Neuronal stem cell (in vitro differentiated cells): ENCODE data around the gene NRDE2.

Source experiments
- DNase-seq: peaks from one replicate; pipeline ENCODE4 v3.0.0-alpha.2; 2013; ENCODE audit warnings: low spot score
- H2AFZ ChIP-seq: one replicate; pipeline ENCODE4 v1.6.1; 2013; ENCODE audit warnings: mild to moderate bottlenecking, low read length, inconsistent platforms
- H2AK5ac ChIP-seq: 2 replicates; pipeline ENCODE4 v1.6.1; 2013; ENCODE audit warnings: low read depth, mild to moderate bottlenecking, inconsistent platforms, low read length, moderate library complexity, mixed read lengths
- H2BK120ac ChIP-seq: 2 replicates; pipeline ENCODE4 v1.6.1; 2013; ENCODE audit warnings: low read depth, mild to moderate bottlenecking, inconsistent platforms, low read length, moderate library complexity, mixed read lengths
- H2BK12ac ChIP-seq: one replicate; pipeline ENCODE4 v1.6.1; 2013; ENCODE audit warnings: low read length, inconsistent platforms
- H2BK15ac ChIP-seq: 2 replicates; pipeline ENCODE4 v1.6.1; 2013; ENCODE audit warnings: mild to moderate bottlenecking, low read length, inconsistent platforms, mixed read lengths
- H2BK5ac ChIP-seq: one replicate; pipeline ENCODE4 v1.6.1; 2013; ENCODE audit warnings: inconsistent platforms, mild to moderate bottlenecking, low read length, moderate library complexity
- H3K14ac ChIP-seq: one replicate; pipeline ENCODE4 v1.6.1; 2013; ENCODE audit warnings: low read length, inconsistent platforms
- H3K18ac ChIP-seq: 2 replicates; pipeline ENCODE4 v1.6.1; 2013; ENCODE audit warnings: low read length, inconsistent platforms
- H3K23ac ChIP-seq: 2 replicates; pipeline ENCODE4 v1.6.1; 2013; ENCODE audit warnings: low read depth, mild to moderate bottlenecking, mixed read lengths, low read length, inconsistent platforms; ENCODE audit not compliant: poor library complexity
- H3K27ac ChIP-seq: replicated peaks from 3 replicates; pipeline ENCODE4 v1.5.1; 2013; ENCODE audit warnings: low read length, inconsistent platforms
- H3K27me3 ChIP-seq, 3 experiments: 2 replicates each; pipeline ENCODE4 v1.6.1; 2013; ENCODE audit warnings: low read length in 3 of 3, mild to moderate bottlenecking in 2 of 3, inconsistent platforms in 1 of 3, low read depth in 1 of 3, mixed read lengths in 1 of 3, moderate library complexity in 1 of 3; ENCODE audit not compliant: control insufficient read depth in 3 of 3, insufficient read depth in 3 of 3
- H3K36me3 ChIP-seq, 2 donors: replicated peaks in 1 of 2; 2 replicates each; pipeline ENCODE4 v1.6.1; 2013; ENCODE audit warnings: low read length in 2 of 2; ENCODE audit not compliant: control insufficient read depth in 2 of 2, insufficient read depth in 2 of 2
- H3K4ac ChIP-seq: 2 replicates; pipeline ENCODE4 v1.6.1; 2013; ENCODE audit warnings: inconsistent platforms, mild to moderate bottlenecking, low read length, moderate library complexity
- H3K4me1 ChIP-seq, 2 donors: 1 replicate in 1 of 2; 2 replicates in 1 of 2; pipeline ENCODE4 v1.6.1; 2013; ENCODE audit warnings: low read length in 2 of 2, low read depth in 1 of 2; ENCODE audit not compliant: control insufficient read depth in 2 of 2, insufficient read depth in 1 of 2
- H3K4me2 ChIP-seq: one replicate; pipeline ENCODE4 v1.6.1; 2013; ENCODE audit warnings: mild to moderate bottlenecking, low read length, inconsistent platforms; ENCODE audit not compliant: insufficient read depth, poor library complexity, severe bottlenecking
- H3K4me3 ChIP-seq, 2 donors: 2 replicates each; pipeline ENCODE4 v1.5.1; 2013; ENCODE audit warnings: low read length in 2 of 2, mild to moderate bottlenecking in 2 of 2, inconsistent platforms in 1 of 2, moderate library complexity in 1 of 2
- H3K79me1 ChIP-seq: one replicate; pipeline ENCODE4 v1.6.1; 2013; ENCODE audit warnings: low read depth, mild to moderate bottlenecking, inconsistent platforms, low read length, moderate library complexity
- H3K9ac ChIP-seq: one replicate; pipeline ENCODE4 v1.6.1; 2013; ENCODE audit warnings: mild to moderate bottlenecking, low read depth, low read length, inconsistent platforms; ENCODE audit not compliant: poor library complexity
- H3K9me3 ChIP-seq, 2 donors: replicated peaks in 1 of 2; 2 replicates each; pipeline versions ENCODE3 to v1.6.1; 2013; ENCODE audit warnings: low read length in 2 of 2, mild to moderate bottlenecking in 2 of 2, inconsistent platforms in 1 of 2, low read depth in 1 of 2, mixed read lengths in 1 of 2, moderate library complexity in 1 of 2; ENCODE audit not compliant: control insufficient read depth in 2 of 2, insufficient read depth in 1 of 2
- H4K8ac ChIP-seq: one replicate; pipeline ENCODE4 v1.6.1; 2013; ENCODE audit warnings: low read depth, mild to moderate bottlenecking, inconsistent platforms, low read length, moderate library complexity
- H4K91ac ChIP-seq: one replicate; pipeline ENCODE4 v1.6.1; 2013; ENCODE audit warnings: low read length, low read depth, mild to moderate bottlenecking, inconsistent platforms; ENCODE audit not compliant: poor library complexity
- WGBS, 2 donors: extraction: QIAGEN DNeasy Blood & Tissue Kit; methylation state at CpG; one replicate each; pipeline ENCODE4 v1.1.7; 2013; ENCODE audit warnings: missing lambda C conversion rate in 2 of 2, mixed read lengths in 1 of 2; ENCODE audit not compliant: insufficient read length in 2 of 2, insufficient replicate concordance in 1 of 2; ENCODE audit errors: extremely low coverage in 2 of 2; 5-methylcytosine and 5-hydroxymethylcytosine counted together

NRDE2 gene

GRCh38 chr14:90276646-90277367 is 54.9 kb downstream of the NRDE2 start:
- Histone ChIP-seq H3K14ac (no peak overlapping the region), H3K18ac (no peak overlapping the region), H2BK15ac (no peak overlapping the region), H2BK120ac (no peak overlapping the region), H3K79me1 (no peaks in the 10 kb centered on the region), H2AK5ac (no peak overlapping the region), H3K4me1 (no peaks in the 10 kb centered on the region), H3K36me3 (peaks cover 29 to 91% of the 10 kb centered on the region in 2 donors), H3K9me3 (no peaks in the 10 kb centered on the region), H2AFZ (no peak overlapping the region), H3K4me2 (no peak overlapping the region), H3K4me3 (no peak overlapping the region), H2BK5ac (no peak overlapping the region), H3K4ac (no peak overlapping the region), H3K9ac (no peak overlapping the region), H4K8ac (no peak overlapping the region), H3K27ac (no peak overlapping the region), H4K91ac (no peak overlapping the region), H3K27me3 (no peaks in the 10 kb centered on the region), H3K23ac (no peak overlapping the region), H2BK12ac (no peak overlapping the region)
- WGBS, 2 donors = no CpG with 5 or more reads among the region's 18 CpGs
- DNase-seq = no peak

- H3K18ac ChIP-seq = no peak overlapping the region
- no peak overlapping the region for H3K9ac ChIP-seq
- H3K27me3 ChIP-seq = no peaks in the 10 kb centered on the region
- no peak overlapping the region for H3K4me3 ChIP-seq
- H3K4ac ChIP-seq = no peak overlapping the region
- no peak overlapping the region for H3K4me2 ChIP-seq
- no peaks in the 10 kb centered on the region for H3K9me3 ChIP-seq
- no peak overlapping the region for H4K8ac ChIP-seq
- H2BK5ac ChIP-seq = no peak overlapping the region
- no peak overlapping the region for H2AK5ac ChIP-seq
- no peak overlapping the region for H3K23ac ChIP-seq
- H4K91ac ChIP-seq = no peak overlapping the region
- H3K36me3 ChIP-seq = peaks cover 29 to 92% of the 10 kb centered on the region in 2 donors
- H3K14ac ChIP-seq = no peak overlapping the region
- H2BK12ac ChIP-seq = no peak overlapping the region
- no peak overlapping the region for H2BK120ac ChIP-seq
- H2AFZ ChIP-seq = no peak overlapping the region
- no peaks in the 10 kb centered on the region for H3K4me1 ChIP-seq
- H3K79me1 ChIP-seq = no peaks in the 10 kb centered on the region
- no peak overlapping the region for H2BK15ac ChIP-seq
- no peak overlapping the region for H3K27ac ChIP-seq
- WGBS, 2 donors = no CpG with 5 or more reads among the region's 8 CpGs
- no peak for DNase-seq
These were observed 55.9 kb downstream of the NRDE2 start for GRCh38 chr14:90275820-90276219.

- Histone ChIP-seq H3K9ac (no peak overlapping the region), H2BK120ac (no peak overlapping the region), H2BK5ac (no peak overlapping the region), H4K91ac (no peak overlapping the region), H2AK5ac (no peak overlapping the region), H3K27me3 (no peaks in the 10 kb centered on the region), H2BK15ac (no peak overlapping the region), H4K8ac (no peak overlapping the region), H3K4me2 (no peak overlapping the region), H3K36me3 (peaks cover 32 to 92% of the 10 kb centered on the region in 2 donors), H3K4ac (no peak overlapping the region), H3K23ac (no peak overlapping the region), H3K79me1 (no peaks in the 10 kb centered on the region), H3K27ac (no peak overlapping the region), H3K18ac (no peak overlapping the region), H3K9me3 (no peaks in the 10 kb centered on the region), H2AFZ (no peak overlapping the region), H3K14ac (no peak overlapping the region), H2BK12ac (no peak overlapping the region), H3K4me3 (no peak overlapping the region), H3K4me1 (no peaks in the 10 kb centered on the region)
- DNase-seq = no peak
- WGBS, 2 donors = no CpG with 5 or more reads among the region's 9 CpGs
These were observed 56.3 kb downstream of the NRDE2 start for GRCh38 chr14:90275458-90275814.

GRCh38 chr14:90274808-90275457 is 56.8 kb downstream of the NRDE2 start:
- H3K4ac ChIP-seq = no peak overlapping the region
- H2BK5ac ChIP-seq = no peak overlapping the region
- no peak overlapping the region for H3K18ac ChIP-seq
- no peak overlapping the region for H4K8ac ChIP-seq
- no peak overlapping the region for H2BK12ac ChIP-seq
- H3K23ac ChIP-seq = no peak overlapping the region
- no peaks in the 10 kb centered on the region for H3K9me3 ChIP-seq
- no peak overlapping the region for H2AFZ ChIP-seq
- H3K9ac ChIP-seq = no peak overlapping the region
- H3K4me2 ChIP-seq = no peak overlapping the region
- H3K4me3 ChIP-seq = no peak overlapping the region
- H3K4me1 ChIP-seq = no peaks in the 10 kb centered on the region
- no peaks in the 10 kb centered on the region for H3K79me1 ChIP-seq
- H3K27ac ChIP-seq = no peak overlapping the region
- peaks cover 33 to 92% of the 10 kb centered on the region in 2 donors for H3K36me3 ChIP-seq
- DNase-seq = no peak
- no peak overlapping the region for H2AK5ac ChIP-seq
- no peak overlapping the region for H3K14ac ChIP-seq
- H4K91ac ChIP-seq = no peak overlapping the region
- no peak overlapping the region for H2BK15ac ChIP-seq
- no CpG with 5 or more reads among the region's 8 CpGs for WGBS, 2 donors
- no peaks in the 10 kb centered on the region for H3K27me3 ChIP-seq
- H2BK120ac ChIP-seq = no peak overlapping the region
